BE2C (cell line): ENCODE measurements around the gene TSPAN32.

Experiments
- DNase-seq: peaks from one replicate; pipeline ENCODE4 v3.0.0-alpha.2; 2020
- H3K27me3 ChIP-seq: fragments of 250-450 bp; sonication (Bioruptor Pico); 2 replicates; pipeline ENCODE4 v1.5.1; 2020; ENCODE audit warnings: mild to moderate bottlenecking
- H3K36me3 ChIP-seq: fragments of 250-450 bp; sonication (Bioruptor Pico); 2 replicates; pipeline ENCODE4 v1.5.1; 2020; ENCODE audit warnings: mild to moderate bottlenecking
- H3K4me1 ChIP-seq: fragments of 250-450 bp; sonication (Bioruptor Pico); 2 replicates; pipeline ENCODE4 v1.5.1; 2020
- H3K4me3 ChIP-seq: 2 replicates; pipeline ENCODE4 v1.5.1; 2011; ENCODE audit warnings: low read depth, low read length
- H3K9me3 ChIP-seq: fragments of 250-450 bp; sonication (Bioruptor Pico); 2 replicates; pipeline ENCODE4 v1.5.1; 2020
- TF ChIP-seq, protein P1 (sequence below): IDR thresholded peaks from 2 replicates; pipeline ENCODE4 v1.5.1; 2012; ENCODE audit warnings: mild to moderate bottlenecking, low read depth, low read length

Gene TSPAN32

DNA sequence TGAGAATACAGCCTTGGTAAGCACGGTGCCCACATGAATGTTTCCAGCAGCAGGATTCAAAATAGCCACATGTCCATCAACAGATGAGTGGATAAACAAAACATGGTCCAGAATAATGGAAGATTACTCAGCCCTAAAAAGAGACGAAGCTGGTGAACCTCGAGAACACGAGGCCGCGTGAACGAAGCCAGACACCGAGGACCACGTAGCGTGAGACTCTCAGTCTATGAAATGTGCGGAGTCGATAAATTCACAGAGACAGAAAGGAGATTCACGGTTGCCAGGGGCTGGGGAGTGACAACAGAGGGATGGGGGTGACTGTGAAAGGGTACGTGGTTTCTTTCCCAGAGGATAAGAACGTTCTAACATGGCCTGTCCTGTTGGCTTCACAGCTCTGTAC is 28.5 kb upstream of the TSPAN32 start:
- Histone ChIP-seq H3K9me3 (no peaks in the 10 kb centered on the region), H3K27me3 (peaks cover 25% of the 10 kb centered on the region), H3K4me3 (no peak overlapping the region), H3K4me1 (no peaks in the 10 kb centered on the region), H3K36me3 (no peaks in the 10 kb centered on the region)
- no peak for DNase-seq
- TF ChIP-seq, protein P1, sequence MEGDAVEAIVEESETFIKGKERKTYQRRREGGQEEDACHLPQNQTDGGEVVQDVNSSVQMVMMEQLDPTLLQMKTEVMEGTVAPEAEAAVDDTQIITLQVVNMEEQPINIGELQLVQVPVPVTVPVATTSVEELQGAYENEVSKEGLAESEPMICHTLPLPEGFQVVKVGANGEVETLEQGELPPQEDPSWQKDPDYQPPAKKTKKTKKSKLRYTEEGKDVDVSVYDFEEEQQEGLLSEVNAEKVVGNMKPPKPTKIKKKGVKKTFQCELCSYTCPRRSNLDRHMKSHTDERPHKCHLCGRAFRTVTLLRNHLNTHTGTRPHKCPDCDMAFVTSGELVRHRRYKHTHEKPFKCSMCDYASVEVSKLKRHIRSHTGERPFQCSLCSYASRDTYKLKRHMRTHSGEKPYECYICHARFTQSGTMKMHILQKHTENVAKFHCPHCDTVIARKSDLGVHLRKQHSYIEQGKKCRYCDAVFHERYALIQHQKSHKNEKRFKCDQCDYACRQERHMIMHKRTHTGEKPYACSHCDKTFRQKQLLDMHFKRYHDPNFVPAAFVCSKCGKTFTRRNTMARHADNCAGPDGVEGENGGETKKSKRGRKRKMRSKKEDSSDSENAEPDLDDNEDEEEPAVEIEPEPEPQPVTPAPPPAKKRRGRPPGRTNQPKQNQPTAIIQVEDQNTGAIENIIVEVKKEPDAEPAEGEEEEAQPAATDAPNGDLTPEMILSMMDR, result no peak

DNA sequence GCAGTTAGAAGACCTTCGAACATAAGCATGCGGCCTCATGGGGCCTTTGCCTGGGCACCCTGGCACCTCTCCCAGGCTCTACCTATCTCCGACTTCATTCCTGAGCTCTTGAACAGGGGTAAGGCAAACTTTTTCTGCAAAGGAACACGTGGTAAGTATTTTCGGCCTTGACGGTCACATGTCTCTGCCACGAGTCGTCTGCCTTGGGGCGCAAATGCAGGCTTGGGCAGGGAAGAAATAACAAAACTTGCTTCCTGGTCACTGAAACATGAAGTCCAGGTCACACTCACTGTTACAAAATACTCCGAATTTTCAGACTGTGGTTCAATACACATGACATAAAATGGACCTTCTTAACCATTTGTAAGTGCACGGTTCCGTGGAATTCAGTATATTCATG is 28.0 kb upstream of the TSPAN32 start:
- Histone ChIP-seq H3K9me3 (no peaks in the 10 kb centered on the region), H3K4me1 (no peaks in the 10 kb centered on the region), H3K36me3 (no peaks in the 10 kb centered on the region), H3K4me3 (no peak overlapping the region), H3K27me3 (peaks cover 21% of the 10 kb centered on the region)
- TF ChIP-seq, protein P1, result no peak
- no peak for DNase-seq

DNA sequence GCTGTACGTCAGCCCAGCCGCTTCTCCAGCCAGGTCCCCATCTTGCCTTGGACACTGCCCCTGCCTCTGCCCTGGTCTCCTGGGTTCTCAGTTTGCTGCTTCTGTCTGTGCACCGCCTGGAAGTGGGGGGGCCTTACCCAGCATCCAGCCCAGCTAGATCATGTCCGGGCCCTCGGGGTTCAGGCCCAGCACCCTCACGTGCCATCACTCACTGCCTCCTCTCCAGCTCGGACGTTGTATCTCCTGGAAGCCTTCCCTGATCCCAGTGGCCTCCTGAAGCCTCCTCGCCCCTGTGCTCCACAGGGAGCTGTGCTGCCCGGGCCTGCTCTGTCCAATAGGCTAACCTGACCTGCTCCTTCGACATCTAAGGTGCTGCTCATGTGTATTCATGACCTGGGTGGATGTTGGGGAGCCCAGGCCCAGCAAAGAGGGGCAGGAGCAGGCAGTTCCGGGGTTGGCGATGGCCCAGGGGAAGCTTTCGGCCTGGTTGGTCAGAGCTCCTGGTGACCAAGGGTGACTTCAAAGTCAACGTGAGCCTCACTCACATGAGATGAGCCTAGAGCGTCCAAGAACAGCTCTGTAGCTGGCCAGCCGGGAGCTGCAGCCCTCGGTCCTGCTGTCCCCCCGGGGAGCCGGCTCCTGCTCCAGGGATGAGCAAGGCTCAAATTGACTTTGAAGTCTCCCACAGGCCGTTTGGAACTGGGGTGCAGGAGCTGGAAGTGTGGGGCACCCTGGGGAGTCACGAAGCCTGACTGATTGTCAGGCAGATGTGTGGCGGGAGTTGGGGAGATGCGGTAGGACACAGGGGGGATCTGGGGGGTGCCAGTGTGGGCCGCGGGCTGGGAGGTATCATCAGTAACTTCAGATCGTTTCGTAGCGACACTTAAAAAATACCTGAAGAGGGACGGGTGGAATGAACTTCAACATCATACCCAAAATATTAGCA is 26.2 kb upstream of the TSPAN32 start:
- Histone ChIP-seq H3K36me3 (no peaks in the 10 kb centered on the region), H3K4me3 (no peak overlapping the region), H3K4me1 (no peaks in the 10 kb centered on the region), H3K9me3 (no peaks in the 10 kb centered on the region), H3K27me3 (peaks cover 5% of the 10 kb centered on the region)
- TF ChIP-seq, protein P1, result no peak
- DNase-seq, result no peak

DNA sequence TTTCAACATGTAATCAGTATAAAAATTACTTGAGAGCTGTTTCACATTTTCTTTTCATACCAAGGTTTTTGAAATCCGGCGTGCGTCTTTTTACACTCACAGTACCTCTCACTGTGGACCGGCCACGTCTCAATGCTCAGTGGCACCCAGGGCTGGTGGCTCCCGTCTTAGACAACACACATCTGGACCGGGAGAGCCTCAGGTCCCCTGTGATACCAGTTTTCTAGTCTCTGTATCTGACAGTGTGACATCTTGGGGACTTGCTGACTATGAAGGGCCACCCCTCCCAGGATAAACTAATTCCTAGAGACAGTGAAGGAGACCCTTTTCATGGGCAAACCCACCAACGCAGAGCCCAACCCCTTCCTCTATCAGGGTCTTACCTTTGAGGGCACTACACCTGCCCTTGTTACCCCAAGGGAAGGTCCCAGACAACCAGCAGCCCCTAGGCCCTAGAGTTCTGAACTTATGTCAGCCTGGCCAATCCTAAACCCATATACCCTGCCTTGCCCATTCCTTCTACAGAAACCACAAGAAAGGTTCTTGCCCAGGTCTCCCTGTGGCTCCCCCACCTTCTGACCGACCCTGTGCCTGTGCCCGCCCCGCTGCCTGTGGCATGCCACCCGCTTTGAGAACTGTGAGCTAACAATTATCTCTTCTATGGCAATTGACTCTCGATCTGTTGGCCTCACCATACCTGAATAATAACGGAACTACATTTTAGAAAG is 25.4 kb upstream of the TSPAN32 start:
- no peaks in the 10 kb centered on the region for H3K4me1 ChIP-seq
- DNase-seq, result no peak
- TF ChIP-seq, protein P1, result no peak
- H3K27me3 ChIP-seq, result no peaks in the 10 kb centered on the region
- H3K4me3 ChIP-seq, result no peak overlapping the region
- H3K9me3 ChIP-seq, result no peaks in the 10 kb centered on the region
- no peaks in the 10 kb centered on the region for H3K36me3 ChIP-seq

DNA sequence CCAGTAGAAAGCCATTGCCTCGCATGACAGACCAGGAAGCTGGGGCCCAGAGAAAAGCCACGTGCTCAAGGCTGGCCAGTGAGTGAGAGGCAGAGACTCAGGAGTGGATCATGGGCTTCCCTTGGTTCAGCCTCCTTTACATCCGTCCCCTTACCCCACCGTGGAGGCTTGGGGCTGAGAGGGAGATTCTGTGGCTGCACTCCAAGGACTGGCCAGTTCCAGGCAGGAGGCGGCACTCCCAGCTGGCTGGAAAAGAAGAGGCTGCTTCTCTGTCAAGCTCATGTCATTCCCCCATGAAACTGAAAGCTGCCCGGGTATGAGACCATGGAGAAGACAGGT is 24.8 kb upstream of the TSPAN32 start:
- H3K36me3 ChIP-seq, result no peaks in the 10 kb centered on the region
- no peaks in the 10 kb centered on the region for H3K4me1 ChIP-seq
- no peak overlapping the region for H3K4me3 ChIP-seq
- TF ChIP-seq, protein P1, result no peak
- H3K27me3 ChIP-seq, result no peaks in the 10 kb centered on the region
- no peak for DNase-seq
- no peaks in the 10 kb centered on the region for H3K9me3 ChIP-seq
